ENCODE data around the gene MIA2.
A peak's percentile ranks its signal among the peaks of the same experiment; 100 is the strongest.

The MIA2 gene

GRCh38 chr14:39428118-39428517 is 194.4 kb downstream of the MIA2 start:
- TF ChIP-seq REST (IDR thresholded peaks at IDR 0.05; ENCODE audit: insufficient read depth in 1 of 2, low read depth in 2 of 2, low read length in 2 of 2) (no peak), FOXP2 (optimal IDR thresholded peaks at IDR 0.05; ENCODE audit: borderline replicate concordance, extremely low read depth, extremely low read length, insufficient read depth) (no peak), SIN3A (IDR thresholded peaks at IDR 0.05; ENCODE audit: borderline replicate concordance, insufficient read depth, low read length) (no peak), TAF1 (IDR thresholded peaks at IDR 0.05; ENCODE audit: borderline replicate concordance, insufficient read depth, low read length) (no peak), POLR2AphosphoS5 (IDR thresholded peaks at IDR 0.05; ENCODE audit: low read depth, low read length) (no peak)

DNA sequence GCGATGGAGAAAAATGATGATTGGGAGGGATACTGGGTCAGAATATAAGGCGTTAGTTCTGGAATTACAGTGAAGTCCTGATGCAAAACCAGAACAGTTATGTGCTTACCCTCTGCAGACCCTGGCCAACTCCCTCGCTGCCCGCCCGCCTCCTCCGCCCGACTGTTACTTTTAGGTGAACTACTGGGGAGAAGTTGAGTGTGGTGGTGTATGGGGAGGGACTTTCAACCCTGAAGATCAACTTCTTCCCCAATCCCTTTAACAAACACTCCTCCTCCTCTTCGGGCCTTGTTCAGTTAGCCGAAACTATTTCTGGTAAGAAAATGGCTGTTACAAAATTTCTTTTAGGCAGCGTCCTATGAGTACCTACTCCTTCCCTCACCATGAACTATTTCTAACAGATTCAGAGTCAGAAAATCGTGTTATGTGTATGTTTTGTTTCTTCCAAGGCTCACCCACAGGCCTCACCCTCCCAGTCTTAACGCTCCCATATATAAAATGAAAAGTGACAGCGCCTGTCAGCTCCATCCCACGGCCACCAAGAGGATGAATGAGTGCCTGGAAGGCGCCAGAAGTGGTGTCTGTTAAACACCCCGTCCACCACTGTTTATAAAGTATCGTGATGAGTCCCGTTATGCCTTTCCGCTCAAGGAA is 197.2 kb downstream of the MIA2 start:
- TF ChIP-seq FOXP2 (optimal IDR thresholded peaks at IDR 0.05; ENCODE audit: borderline replicate concordance, extremely low read depth, extremely low read length, insufficient read depth) (no peak), TAF1 (IDR thresholded peaks at IDR 0.05; ENCODE audit: borderline replicate concordance, insufficient read depth, low read length) (no peak), POLR2AphosphoS5 (IDR thresholded peaks at IDR 0.05; ENCODE audit: low read depth, low read length) (no peak)

- TF ChIP-seq SIN3A (IDR thresholded peaks at IDR 0.05; ENCODE audit: borderline replicate concordance, insufficient read depth, low read length) (no peak), TAF1 (IDR thresholded peaks at IDR 0.05; ENCODE audit: borderline replicate concordance, insufficient read depth, low read length) (peak; percentile 69; the same call in 1 of the 2 replicates), POLR2AphosphoS5 (IDR thresholded peaks at IDR 0.05; ENCODE audit: low read depth, low read length) (no peak), FOXP2 (optimal IDR thresholded peaks at IDR 0.05; ENCODE audit: borderline replicate concordance, extremely low read depth, extremely low read length, insufficient read depth) (peak; percentile 7), REST (IDR thresholded peaks at IDR 0.05; ENCODE audit: insufficient read depth in 1 of 2, low read depth in 2 of 2, low read length in 2 of 2) (no peak)
Measured at GRCh38 chr14:39431416-39432178, 197.9 kb downstream of the MIA2 start.

- TF ChIP-seq SIN3A (IDR thresholded peaks at IDR 0.05; ENCODE audit: borderline replicate concordance, insufficient read depth, low read length) = no peak
- TF ChIP-seq FOXP2 (optimal IDR thresholded peaks at IDR 0.05; ENCODE audit: borderline replicate concordance, extremely low read depth, extremely low read length, insufficient read depth) = peak; percentile 40
Measured at GRCh38 chr14:39432179-39432618, 198.5 kb downstream of the MIA2 start, which contains the start of gene FBXO33. FBXO33 (minus strand) TSS chr14:39432433; CDS start chr14:39432162, 271 bp downstream.

- TF ChIP-seq REST (IDR thresholded peaks at IDR 0.05; ENCODE audit: insufficient read depth in 1 of 2, low read depth in 2 of 2, low read length in 2 of 2) (no peak), SIN3A (IDR thresholded peaks at IDR 0.05; ENCODE audit: borderline replicate concordance, insufficient read depth, low read length) (no peak; the same call in 1 of the 2 replicates), TAF1 (IDR thresholded peaks at IDR 0.05; ENCODE audit: borderline replicate concordance, insufficient read depth, low read length) (peak; percentile 45; the same call in 1 of the 2 replicates), POLR2AphosphoS5 (IDR thresholded peaks at IDR 0.05; ENCODE audit: low read depth, low read length) (peak; percentile 54; the same call in 1 of the 2 replicates), FOXP2 (optimal IDR thresholded peaks at IDR 0.05; ENCODE audit: borderline replicate concordance, extremely low read depth, extremely low read length, insufficient read depth) (peak; percentile 50)
Measured at GRCh38 chr14:39432619-39433451, 199.1 kb downstream of the MIA2 start.

All from PFSK-1 (cell line).